Gastrocnemius medialis (tissue), 4 donors: ENCODE results near the gene MT1E. TPM values are rescaled to one million over a fixed set of nuclear protein-coding genes. Genes with fewer than 3 reads are reported as not detected.
"Not testable (repeated sequence)": the region's sequence is repeated elsewhere in the genome, so short reads cannot be mapped to it uniquely, and the experiment has no call there.

Experiments
- ATAC-seq, 2 donors: fragments of 150-250 bp; one replicate each; pipeline ENCODE4 v1.9.1; 2016
- DNase-seq, 2 donors: peaks; one replicate each; pipeline ENCODE4 v3.0.0-alpha.2; 2019
- H3K27ac ChIP-seq, 4 donors: fragments of 200-600 bp; sonication (generic); 1 replicate in 1 of 4; 2 replicates in 3 of 4; pipeline ENCODE4 v1.5.1; 2016 to 2018; ENCODE audit warnings: mild to moderate bottlenecking in 2 of 4, moderate library complexity in 1 of 4
- H3K27me3 ChIP-seq, 3 donors: fragments of 200-600 bp; sonication (generic) in 2 of 3; 1 replicate in 1 of 3; 2 replicates in 2 of 3; pipeline versions ENCODE4 v1.5.1 to v1.6.0; 2016 to 2019; ENCODE audit warnings: mild to moderate bottlenecking in 1 of 3, moderate library complexity in 1 of 3
- H3K36me3 ChIP-seq, 2 donors: fragments of 200-600 bp; sonication (generic) in 1 of 2; one replicate each; pipeline ENCODE4 v1.5.1; 2017 to 2018
- H3K4me1 ChIP-seq, 2 donors: fragments of 200-600 bp; sonication (generic) in 1 of 2; one replicate each; pipeline ENCODE4 v1.5.1; 2016 to 2017; ENCODE audit warnings: mild to moderate bottlenecking in 2 of 2
- H3K4me3 ChIP-seq, 4 donors: fragments of 200-600 bp; sonication (generic) in 3 of 4; 1 replicate in 1 of 4; 2 replicates in 3 of 4; pipeline ENCODE4 v1.5.1; 2016 to 2019; ENCODE audit warnings: mild to moderate bottlenecking in 2 of 4
- H3K9me3 ChIP-seq, 3 donors: fragments of 200-600 bp; sonication (generic) in 2 of 3; 1 replicate in 1 of 3; 2 replicates in 2 of 3; pipeline ENCODE4 v1.5.1; 2016 to 2019
- POLR2A ChIP-seq, 2 donors: fragments of 450-650 bp; IDR thresholded peaks; one replicate each; pipeline ENCODE4 v1.6.1; 2017; ENCODE audit warnings: antibody characterized with exemption in 2 of 2, mild to moderate bottlenecking in 2 of 2, moderate library complexity in 2 of 2
- in situ Hi-C, 4 donors: fragments of 200-750 bp; cut with MboI; loops; one replicate each; pipeline versions ENCODE4 v1.15.0 to v1.8.0; 2017; ENCODE audit warnings: low sequenced_read_pairs in 4 of 4
- intact Hi-C: fragments of 100-400 bp; cut with DNase I; formaldehyde crosslinking; loops from one replicate; pipeline ENCODE4 v1.15.1; 2023; ENCODE audit warnings: low total_unique reads
- total RNA-seq, 4 donors: library from RNA; depleted of rRNA; stranded (reverse); fragments of >200 nt; gene quantifications; one replicate each; pipeline versions ENCODE4 v1.1.0 to v1.2.3, GENCODE V29; 2016
- TF ChIP-seq, protein P1 (sequence below), 5 experiments: fragments of 450-650 bp in 3 of 5; fragments of 200-600 bp in 2 of 5; sonication (generic) in 2 of 5; IDR thresholded peaks in 4 of 5; conservative IDR thresholded peaks in 1 of 5; 1 replicate in 4 of 5; 2 replicates in 1 of 5; pipeline ENCODE4 v1.5.1; 2016 to 2019; ENCODE audit warnings: antibody characterized with exemption in 5 of 5, mild to moderate bottlenecking in 3 of 5, moderate library complexity in 3 of 5

MT1E gene
- total RNA-seq, 4 donors from 2014 or later: 63.0 to 434 (median 267) TPM

DNA sequence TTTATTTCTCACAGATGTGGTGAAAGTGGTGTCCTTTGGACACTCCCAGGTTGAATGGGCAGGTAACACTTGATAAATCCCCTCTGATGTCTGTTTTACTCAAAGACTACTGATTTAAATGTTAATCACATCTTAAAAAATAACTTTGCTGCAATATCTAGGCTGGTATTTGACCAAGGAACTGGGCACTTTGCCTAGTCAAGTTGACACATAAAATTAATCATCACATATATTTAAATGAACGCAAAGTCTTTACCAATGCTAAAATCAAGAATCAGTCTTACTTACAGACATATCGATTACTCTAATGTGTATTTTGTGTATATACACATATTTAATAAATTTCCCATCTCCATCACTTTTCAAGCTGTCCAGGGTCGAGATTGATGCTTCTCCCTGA, 10.2 kb upstream of the MT1E start:
- in situ Hi-C loops: no loop called here
- intact Hi-C loops: no loop called here
- H3K36me3 ChIP-seq: no peaks in the 10 kb centered on the region
- ATAC-seq (no peak), DNase-seq (no peak)
- peaks cover 29 to 41% of the 10 kb centered on the region in 2 donors for H3K4me1 ChIP-seq
- no peaks in the 10 kb centered on the region for H3K27me3 ChIP-seq
- TF ChIP-seq POLR2A (IDR thresholded peaks at IDR 0.05): no peak
- TF ChIP-seq, protein P1, sequence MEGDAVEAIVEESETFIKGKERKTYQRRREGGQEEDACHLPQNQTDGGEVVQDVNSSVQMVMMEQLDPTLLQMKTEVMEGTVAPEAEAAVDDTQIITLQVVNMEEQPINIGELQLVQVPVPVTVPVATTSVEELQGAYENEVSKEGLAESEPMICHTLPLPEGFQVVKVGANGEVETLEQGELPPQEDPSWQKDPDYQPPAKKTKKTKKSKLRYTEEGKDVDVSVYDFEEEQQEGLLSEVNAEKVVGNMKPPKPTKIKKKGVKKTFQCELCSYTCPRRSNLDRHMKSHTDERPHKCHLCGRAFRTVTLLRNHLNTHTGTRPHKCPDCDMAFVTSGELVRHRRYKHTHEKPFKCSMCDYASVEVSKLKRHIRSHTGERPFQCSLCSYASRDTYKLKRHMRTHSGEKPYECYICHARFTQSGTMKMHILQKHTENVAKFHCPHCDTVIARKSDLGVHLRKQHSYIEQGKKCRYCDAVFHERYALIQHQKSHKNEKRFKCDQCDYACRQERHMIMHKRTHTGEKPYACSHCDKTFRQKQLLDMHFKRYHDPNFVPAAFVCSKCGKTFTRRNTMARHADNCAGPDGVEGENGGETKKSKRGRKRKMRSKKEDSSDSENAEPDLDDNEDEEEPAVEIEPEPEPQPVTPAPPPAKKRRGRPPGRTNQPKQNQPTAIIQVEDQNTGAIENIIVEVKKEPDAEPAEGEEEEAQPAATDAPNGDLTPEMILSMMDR (IDR thresholded peaks at IDR 0.05 in 4 of 5, conservative IDR thresholded peaks at IDR 0.05 in 1 of 5): no peak
- no peak overlapping the region for H3K4me3 ChIP-seq
- no peaks in the 10 kb centered on the region for H3K9me3 ChIP-seq
- H3K27ac ChIP-seq: no peak overlapping the region

DNA sequence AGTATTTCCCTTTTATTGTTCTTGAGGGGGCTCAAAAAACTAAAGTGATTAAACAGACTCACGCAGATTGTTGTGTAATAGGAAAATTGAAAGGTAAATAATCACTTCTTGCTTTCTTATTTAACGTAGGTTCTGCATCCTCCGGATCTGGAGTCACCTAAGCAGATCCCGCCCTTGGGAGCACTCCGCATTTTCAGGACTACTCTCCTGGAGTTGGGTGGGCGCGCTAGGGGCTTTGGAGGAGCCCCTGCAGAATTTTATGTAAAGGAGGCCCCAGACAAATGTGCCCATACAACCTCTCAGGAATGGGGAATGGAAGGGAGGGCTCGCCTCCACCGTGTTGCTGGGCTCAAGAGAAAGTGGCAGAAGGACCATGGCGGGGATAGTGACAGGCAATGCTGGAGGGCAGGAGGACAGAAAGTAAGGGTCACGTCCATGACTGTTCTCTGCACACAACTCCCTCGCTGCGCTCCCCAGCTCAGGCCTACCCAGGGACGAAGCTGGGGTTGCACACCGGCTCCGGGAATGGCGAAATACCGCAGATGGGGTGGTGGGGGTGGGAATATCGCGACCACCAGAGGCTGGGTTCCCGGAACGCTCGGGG, 8.9 kb upstream of the MT1E start:
- no peak for TF ChIP-seq POLR2A (IDR thresholded peaks at IDR 0.05)
- no peaks in the 10 kb centered on the region for H3K36me3 ChIP-seq
- peak overlapping the region; percentile 65 to 77 (median 74) for H3K27ac ChIP-seq
- peaks cover 16 to 28% of the 10 kb centered on the region in 2 donors for H3K4me1 ChIP-seq
- in situ Hi-C loops (no loop called here), intact Hi-C loops (no loop called here)
- no peaks in the 10 kb centered on the region for H3K27me3 ChIP-seq
- no peaks in the 10 kb centered on the region for H3K9me3 ChIP-seq
- no peak for ATAC-seq
- DNase-seq: no peak
- peak overlapping the region; percentile 47 to 63 (median 55) for H3K4me3 ChIP-seq

DNA sequence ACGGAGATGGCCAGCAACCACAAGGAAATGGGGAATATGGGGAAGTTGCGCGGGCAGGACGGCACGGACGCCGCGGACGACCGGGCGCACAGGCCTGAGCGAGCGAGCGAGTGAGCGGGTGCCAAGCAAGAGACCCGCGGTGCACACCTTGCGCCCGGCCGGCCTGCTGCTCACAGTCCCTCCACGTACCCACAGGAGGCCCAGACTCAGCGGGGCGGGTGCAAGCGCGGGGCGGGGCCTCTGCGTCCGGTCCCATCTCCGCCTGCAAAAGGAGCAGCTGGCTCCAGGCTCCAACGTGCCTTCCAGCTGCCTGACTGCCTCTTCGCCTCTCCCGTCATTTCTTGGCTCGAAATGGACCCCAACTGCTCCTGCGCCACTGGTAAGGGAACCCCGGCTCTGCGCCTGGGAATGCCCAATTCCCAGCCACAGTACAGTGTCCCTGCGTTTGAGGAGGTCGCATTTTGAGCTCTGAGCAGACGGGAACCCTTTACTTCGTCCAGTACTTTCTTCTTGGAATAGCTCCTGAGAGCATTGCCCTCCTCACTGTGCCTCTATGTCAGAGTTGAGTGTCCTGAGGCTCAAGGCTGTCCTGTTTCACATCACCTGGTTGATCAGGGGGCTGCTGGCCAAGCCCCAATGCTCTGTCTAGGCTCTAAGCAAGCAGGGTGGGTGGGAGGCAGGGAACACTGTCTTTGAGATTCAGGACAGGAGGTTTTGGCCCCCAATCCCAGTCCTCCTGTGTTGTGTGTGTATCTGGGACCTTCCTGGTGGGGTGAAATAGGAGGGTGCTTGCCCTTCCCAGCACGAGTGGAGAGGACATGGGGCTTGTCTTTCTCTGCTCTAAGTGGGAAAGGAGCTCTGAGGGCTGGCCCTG, 8.1 kb upstream of the MT1E start:
- DNase-seq (peak; percentile 58 to 87), ATAC-seq (peak; percentile 80 to 91)
- in situ Hi-C loops (no loop called here), intact Hi-C loops (no loop called here)
- peaks cover 9 to 20% of the 10 kb centered on the region in 2 donors for H3K4me1 ChIP-seq
- peak overlapping the region; percentile 47 to 63 (median 55) for H3K4me3 ChIP-seq
- no peaks in the 10 kb centered on the region for H3K9me3 ChIP-seq
- H3K27me3 ChIP-seq: no peaks in the 10 kb centered on the region
- H3K36me3 ChIP-seq: no peaks in the 10 kb centered on the region
- peak overlapping the region; percentile 65 to 77 (median 74) for H3K27ac ChIP-seq
- TF ChIP-seq, protein P1 (IDR thresholded peaks at IDR 0.05 in 4 of 5, conservative IDR thresholded peaks at IDR 0.05 in 1 of 5): peak in 2 of 5 experiments; percentile 15 to 29
- peak; percentile 48 to 49 for TF ChIP-seq POLR2A (IDR thresholded peaks at IDR 0.05)

DNA sequence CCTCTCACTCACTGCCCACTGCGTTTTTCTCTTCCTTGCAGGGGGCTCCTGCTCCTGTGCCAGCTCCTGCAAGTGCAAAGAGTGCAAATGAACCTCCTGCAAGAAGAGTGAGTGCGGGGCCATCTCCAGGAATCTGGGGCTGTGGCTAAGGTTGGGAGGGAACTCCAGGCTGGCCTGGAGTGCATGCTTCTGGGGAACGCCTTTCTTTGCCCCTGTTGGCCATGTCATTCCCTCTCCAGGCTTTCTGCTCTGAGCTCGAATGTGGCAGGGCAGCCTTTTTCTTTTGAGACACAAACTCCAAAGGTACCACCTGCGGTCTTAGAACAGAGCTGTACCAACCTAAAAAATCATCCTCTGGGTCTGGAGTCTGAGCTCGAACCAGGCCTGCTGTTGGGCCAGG, 7.4 kb upstream of the MT1E start:
- Histone ChIP-seq H3K27ac (peak overlapping the region in 1 of 4 donors; percentile 77), H3K9me3 (no peaks in the 10 kb centered on the region), H3K4me3 (peak overlapping the region in 1 of 4 donors; percentile 47), H3K27me3 (no peaks in the 10 kb centered on the region), H3K36me3 (no peaks in the 10 kb centered on the region), H3K4me1 (peaks cover 9 to 19% of the 10 kb centered on the region in 2 donors)
- no peak for TF ChIP-seq POLR2A (IDR thresholded peaks at IDR 0.05)
- TF ChIP-seq, protein P1 (IDR thresholded peaks at IDR 0.05 in 4 of 5, conservative IDR thresholded peaks at IDR 0.05 in 1 of 5): no peak
- in situ Hi-C loops (no loop called here), intact Hi-C loops (no loop called here)
- DNase-seq (no peak), ATAC-seq (no peak)

DNA sequence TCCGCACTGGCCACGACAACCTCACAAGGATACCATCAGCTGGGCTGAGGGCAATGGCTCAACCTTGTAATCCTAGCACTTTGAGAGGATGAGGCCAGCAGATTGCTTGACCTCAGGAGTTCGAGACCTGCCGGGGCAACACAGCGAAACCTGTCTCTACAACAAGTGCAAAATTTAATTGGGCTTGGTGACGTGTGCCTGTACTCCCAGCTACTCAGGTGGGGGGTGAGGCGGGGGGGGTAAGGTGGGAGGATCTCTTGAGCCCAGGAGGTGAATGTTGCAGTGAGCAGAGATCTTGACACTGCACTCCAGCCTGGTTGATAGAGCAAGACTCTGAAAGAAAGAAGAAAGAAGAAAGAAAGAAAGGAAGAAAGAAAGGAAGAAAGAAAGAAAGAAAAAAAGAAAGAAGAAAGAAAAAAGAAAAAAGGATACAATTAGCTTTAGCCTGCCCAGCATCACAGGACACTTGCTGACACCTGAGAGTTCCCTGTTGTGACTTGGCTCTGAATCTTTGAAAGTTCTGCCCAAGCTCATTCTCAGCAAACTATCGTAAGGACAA, 5.2 kb upstream of the MT1E start:
- peaks cover 9 to 25% of the 10 kb centered on the region in 2 donors for H3K4me1 ChIP-seq
- intact Hi-C loops (no loop called here), in situ Hi-C loops (no loop called here)
- H3K9me3 ChIP-seq: no peaks in the 10 kb centered on the region
- H3K36me3 ChIP-seq: no peaks in the 10 kb centered on the region
- no peak overlapping the region for H3K27ac ChIP-seq
- no peak overlapping the region for H3K4me3 ChIP-seq
- H3K27me3 ChIP-seq: no peaks in the 10 kb centered on the region
- no peak for ATAC-seq
- TF ChIP-seq POLR2A (IDR thresholded peaks at IDR 0.05): no peak
- TF ChIP-seq, protein P1 (IDR thresholded peaks at IDR 0.05 in 4 of 5, conservative IDR thresholded peaks at IDR 0.05 in 1 of 5): no peak
- DNase-seq: no peak

DNA sequence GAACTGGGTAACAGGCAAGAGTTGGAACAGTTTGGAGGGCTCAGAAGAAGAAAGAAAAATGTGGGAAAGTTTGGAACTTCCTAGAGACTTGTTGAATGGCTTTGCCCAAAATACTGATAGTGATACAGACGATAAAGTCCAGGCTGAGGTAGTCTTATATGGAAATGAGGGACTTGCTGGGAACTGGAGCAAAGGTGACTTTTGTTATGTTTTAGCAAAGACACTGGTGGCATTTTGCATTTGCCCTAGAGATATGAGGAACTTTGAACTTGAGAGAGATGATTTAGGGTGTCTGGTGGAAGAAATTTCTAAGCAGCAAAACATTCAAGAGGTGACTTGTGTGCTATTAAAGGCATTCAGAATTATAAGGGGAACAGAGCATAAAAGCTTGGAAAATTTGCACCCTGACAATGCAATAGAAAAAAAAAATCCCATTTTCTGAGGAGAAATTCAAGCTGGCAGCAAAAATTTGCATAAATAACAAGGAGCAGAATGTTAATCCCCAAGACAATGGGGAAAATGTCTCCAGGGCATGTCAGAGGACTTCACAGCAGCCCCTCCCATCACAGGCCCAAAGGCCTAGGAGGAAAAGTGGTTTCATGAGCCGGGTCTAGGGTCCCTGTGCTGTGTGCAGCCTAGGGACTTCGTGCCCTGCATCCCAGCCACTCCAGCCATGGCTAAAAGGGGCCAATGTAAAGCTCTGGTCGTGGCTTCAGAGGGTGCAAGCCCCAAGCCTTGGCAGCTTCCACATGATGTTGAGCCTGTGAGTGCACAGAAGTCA, 3.7 kb upstream of the MT1E start:
- in situ Hi-C loops, H3K9me3 ChIP-seq, intact Hi-C loops, H3K27me3 ChIP-seq, H3K4me3 ChIP-seq, H3K27ac ChIP-seq, ATAC-seq, DNase-seq, H3K36me3 ChIP-seq: not testable (repeated sequence)
- H3K4me1 ChIP-seq: peaks cover 19 to 34% of the 10 kb centered on the region in 2 donors

DNA sequence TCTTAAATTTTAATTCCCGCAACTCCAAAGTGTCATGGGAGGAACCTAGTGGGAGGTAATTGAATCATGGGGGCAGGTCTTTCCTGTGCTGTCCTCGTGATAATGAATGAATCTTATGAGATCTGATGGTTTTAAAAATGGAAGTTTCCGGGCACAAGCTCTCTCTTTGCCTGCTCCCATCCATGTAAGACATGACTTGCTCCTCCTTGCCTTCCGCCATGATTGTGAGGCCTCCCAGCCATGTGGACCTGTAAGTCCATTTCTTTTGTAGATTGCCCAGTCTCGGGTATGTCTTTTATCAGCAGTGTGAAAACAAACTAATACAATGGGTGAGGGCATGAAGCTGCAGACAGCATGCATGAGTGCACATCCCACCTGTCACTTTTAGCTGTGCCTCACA, 2.4 kb upstream of the MT1E start:
- in situ Hi-C loops, H3K27me3 ChIP-seq, intact Hi-C loops, ATAC-seq, H3K9me3 ChIP-seq, H3K4me3 ChIP-seq, DNase-seq, H3K36me3 ChIP-seq, H3K27ac ChIP-seq: not testable (repeated sequence)
- peaks cover 18 to 26% of the 10 kb centered on the region in 2 donors for H3K4me1 ChIP-seq
